Stimulated activated CD8-positive, alpha-beta memory T cell treated with anti-CD3 and anti-CD28 coated beads, Interleukin-4, amount 100 ng/mL, for 48 hours (primary cell): ENCODE data around the gene CLCF1.
"Not testable (repeated sequence)": the region's sequence is repeated elsewhere in the genome, so short reads cannot be mapped to it uniquely, and the experiment has no call there.

Source experiments
- DNase-seq: peaks from one replicate; pipeline ENCODE4 v3.0.0-alpha.2; 2020

Gene CLCF1

GRCh38 chr11:67408437-67409200 lies 35.2 kb upstream of the CLCF1 start:
- DNase-seq = no peak

- DNase-seq = no peak
Measured at GRCh38 chr11:67407688-67408163, 34.3 kb upstream of the CLCF1 start.

- no peak for DNase-seq
Measured at GRCh38 chr11:67406969-67407687, 33.7 kb upstream of the CLCF1 start.

- no peak for DNase-seq
Measured at GRCh38 chr11:67406420-67406968, 33.1 kb upstream of the CLCF1 start.

- no peak for DNase-seq
Measured at GRCh38 chr11:67405688-67406339, 32.4 kb upstream of the CLCF1 start.

- DNase-seq = no peak
Measured at GRCh38 chr11:67405196-67405567, 31.8 kb upstream of the CLCF1 start.

GRCh38 chr11:67404515-67405195 lies 31.3 kb upstream of the CLCF1 start:
- peak; percentile 71 for DNase-seq

- DNase-seq = not testable (repeated sequence)
Measured at GRCh38 chr11:67403085-67403484, 29.7 kb upstream of the CLCF1 start.

GRCh38 chr11:67402192-67402839 lies 28.9 kb upstream of the CLCF1 start:
- not testable (repeated sequence) for DNase-seq

GRCh38 chr11:67401495-67402191 lies 28.2 kb upstream of the CLCF1 start, which contains the start of gene PPP1CA:
Gene PPP1CA, minus strand, starts transcription at chr11:67401858. Its CDS starts 76 bp downstream, at chr11:67401782.
- peak; percentile 92 for DNase-seq

- DNase-seq = no peak
Measured at GRCh38 chr11:67400942-67401494, 27.6 kb upstream of the CLCF1 start.

- no peak for DNase-seq
Measured at GRCh38 chr11:67400251-67400941, 27.0 kb upstream of the CLCF1 start.

- DNase-seq = no peak
Measured at GRCh38 chr11:67398661-67399563, 25.5 kb upstream of the CLCF1 start.

GRCh38 chr11:67397986-67398660 lies 24.7 kb upstream of the CLCF1 start:
- DNase-seq = no peak

- no peak for DNase-seq
Measured at GRCh38 chr11:67397536-67397935, 24.1 kb upstream of the CLCF1 start.

GRCh38 chr11:67396587-67397389 lies 23.4 kb upstream of the CLCF1 start:
- no peak for DNase-seq

- no peak for DNase-seq
Measured at GRCh38 chr11:67396259-67396581, 22.8 kb upstream of the CLCF1 start.
